Neural cell (in vitro differentiated cells): Measurements from ENCODE around the gene BUD23.

Source experiments
- CTCF ChIP-seq: fragments of 450-650 bp; IDR thresholded peaks from 2 replicates; pipeline ENCODE4 v1.5.1; 2014; ENCODE audit warnings: antibody characterized with exemption, mild to moderate bottlenecking, moderate library complexity; ENCODE audit not compliant: poor library complexity, severe bottlenecking
- EP300 ChIP-seq: fragments of 450-650 bp; conservative IDR thresholded peaks from 2 replicates; pipeline ENCODE4 v1.6.1; 2014; ENCODE audit warnings: antibody characterized with exemption, mild to moderate bottlenecking, moderate library complexity; ENCODE audit not compliant: poor library complexity, severe bottlenecking
- EZH2 ChIP-seq: fragments of 200-600, 300-800 bp; shearing (Covaris generic), sonication (generic); IDR thresholded peaks from 2 replicates; pipeline ENCODE4 v1.6.1; 2014; ENCODE audit warnings: antibody characterized with exemption, low read length, borderline replicate concordance, mild to moderate bottlenecking; ENCODE audit not compliant: insufficient read depth, poor library complexity, severe bottlenecking
- POLR2AphosphoS5 ChIP-seq: IDR thresholded peaks from 2 replicates; pipeline ENCODE4 v1.6.1; 2012
- RAD21 ChIP-seq: fragments of 450-650 bp; conservative IDR thresholded peaks from 2 replicates; pipeline ENCODE4 v1.6.1; 2014; ENCODE audit warnings: antibody characterized with exemption, mild to moderate bottlenecking, moderate library complexity
- REST ChIP-seq: IDR thresholded peaks from 2 replicates; pipeline ENCODE4 v1.6.1; 2012; ENCODE audit warnings: borderline replicate concordance
- SMC3 ChIP-seq: fragments of 450-650 bp; conservative IDR thresholded peaks from 2 replicates; pipeline ENCODE4 v1.6.1; 2014; ENCODE audit warnings: antibody characterized with exemption, mild to moderate bottlenecking, moderate library complexity; ENCODE audit not compliant: poor library complexity
- TAF1 ChIP-seq: IDR thresholded peaks from 2 replicates; pipeline ENCODE4 v1.6.1; 2012; ENCODE audit warnings: low read depth

DNA sequence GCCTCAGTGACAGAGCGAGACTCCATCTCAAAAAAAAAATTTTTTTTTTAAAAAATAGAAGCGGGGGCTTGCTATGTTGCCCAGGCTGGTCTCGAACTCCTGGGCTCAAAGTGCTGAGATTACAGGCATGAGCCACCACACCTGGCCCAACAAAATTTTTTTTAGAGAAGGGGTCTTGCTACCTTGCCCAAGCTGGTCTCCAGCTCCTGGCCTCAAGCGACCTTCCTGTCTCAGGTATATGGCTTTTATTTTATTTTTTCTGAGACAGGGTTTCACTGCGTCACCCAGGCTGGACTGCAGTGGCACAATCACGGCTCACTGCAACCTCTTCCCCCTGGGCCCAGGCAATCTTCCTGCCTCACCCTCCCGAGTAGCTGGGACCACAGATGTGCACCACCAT is 56.8 kb downstream of the BUD23 start:
- no peak for TF ChIP-seq CTCF
- no peak for TF ChIP-seq REST
- no peak for TF ChIP-seq EZH2
- TF ChIP-seq EP300: no peak
- no peak for TF ChIP-seq POLR2AphosphoS5
- TF ChIP-seq SMC3: no peak
- no peak for TF ChIP-seq RAD21
- no peak for TF ChIP-seq TAF1
